Tongue (tissue), 2 donors: ENCODE data around the gene NECAB2. TPM values are rescaled to one million over a fixed set of nuclear protein-coding genes. Genes with fewer than 3 reads are reported as not detected.
A peak's percentile ranks its signal among the peaks of the same experiment; 100 is the strongest.

Source experiments
- DNase-seq: peaks from one replicate; pipeline ENCODE4 v3.0.0-alpha.2; 2015
- total RNA-seq: library from RNA; depleted of rRNA; stranded (reverse); fragments of >200 nt; gene quantifications from one replicate; pipeline ENCODE4 v1.2.3, GENCODE V29; 2014

NECAB2 gene
- total RNA-seq, 1 donor from 2014 or later, result not detected

DNA sequence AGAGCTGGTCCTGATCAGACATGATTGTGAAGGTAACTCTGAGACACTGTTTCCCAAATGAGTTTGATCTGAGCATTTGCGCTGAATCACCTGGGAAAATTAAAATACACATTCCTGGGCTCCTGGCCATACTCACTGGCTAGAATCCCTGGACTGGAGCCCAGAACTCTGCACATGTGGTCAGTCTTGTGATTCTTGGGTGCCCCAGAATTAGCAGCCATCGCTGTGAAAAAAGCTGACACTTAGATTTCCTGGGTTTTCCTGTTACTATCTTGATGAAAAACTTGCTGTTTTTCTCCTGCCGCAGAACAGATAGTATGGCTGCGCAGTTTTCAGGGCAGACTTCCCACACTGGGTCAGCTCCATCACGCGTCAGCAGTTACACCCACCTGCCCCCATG is 24.6 kb downstream of the NECAB2 start:
- DNase-seq, result peak; percentile 49

DNA sequence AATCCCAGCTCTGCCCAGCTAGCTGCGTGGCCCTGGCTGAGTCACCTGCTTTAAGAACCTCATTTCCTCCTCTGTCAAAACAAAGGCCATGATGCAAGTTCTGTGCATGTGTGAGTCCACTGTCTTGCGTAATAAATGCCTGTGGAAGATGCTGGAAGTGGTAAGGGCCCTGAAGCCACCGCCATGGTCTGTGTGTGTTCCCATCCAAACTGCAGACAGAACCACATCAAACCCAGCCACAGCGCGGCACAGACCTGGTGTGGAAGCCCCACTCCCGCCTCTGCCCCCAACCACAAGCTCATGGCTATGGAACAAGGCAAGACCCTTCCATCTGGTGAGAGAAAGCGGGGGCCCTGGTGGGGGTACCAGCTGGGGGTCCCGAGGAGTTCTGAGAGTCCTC is 26.0 kb downstream of the NECAB2 start:
- no peak for DNase-seq

DNA sequence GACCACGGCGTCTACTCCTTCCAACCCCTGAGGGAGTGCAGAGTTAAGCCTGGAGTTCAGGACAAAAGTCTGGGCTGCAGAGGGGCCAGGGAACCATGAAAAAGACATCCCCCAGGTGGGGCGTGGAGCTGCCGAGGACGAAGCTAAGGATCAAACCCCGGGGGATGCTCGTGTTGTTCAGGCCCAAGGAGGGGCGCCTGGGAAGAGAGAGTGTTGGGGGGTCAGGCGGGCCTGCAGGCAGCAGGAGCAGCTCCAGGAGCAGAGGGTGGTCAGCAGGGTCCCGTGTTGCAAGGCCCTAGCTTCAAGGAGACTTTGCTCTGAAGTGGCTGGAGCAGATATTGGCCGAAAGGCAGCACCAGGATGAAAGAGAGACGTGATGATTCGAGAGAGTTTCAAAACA is 26.7 kb downstream of the NECAB2 start:
- DNase-seq, result no peak

DNA sequence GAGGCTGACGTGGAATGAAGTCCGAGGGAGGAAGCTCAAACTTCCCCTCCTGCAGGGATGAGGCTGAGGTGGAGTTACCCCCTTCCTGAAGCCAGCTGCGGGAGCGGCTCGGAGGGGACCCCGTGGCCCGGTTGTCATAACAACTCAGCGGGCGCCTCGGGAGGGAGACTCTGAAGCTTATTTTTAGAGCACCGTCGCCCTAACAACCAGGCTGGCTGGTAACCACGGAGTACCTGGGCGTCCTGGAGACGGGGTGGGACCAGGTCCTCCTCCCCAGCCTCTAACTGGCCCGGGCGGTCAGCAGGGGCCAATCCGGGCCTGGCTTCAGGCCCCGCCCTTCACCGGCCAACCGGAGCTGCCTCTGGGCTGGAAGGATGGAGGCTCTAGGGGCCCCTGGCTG is 27.7 kb downstream of the NECAB2 start:
- DNase-seq, result peak; percentile 61

DNA sequence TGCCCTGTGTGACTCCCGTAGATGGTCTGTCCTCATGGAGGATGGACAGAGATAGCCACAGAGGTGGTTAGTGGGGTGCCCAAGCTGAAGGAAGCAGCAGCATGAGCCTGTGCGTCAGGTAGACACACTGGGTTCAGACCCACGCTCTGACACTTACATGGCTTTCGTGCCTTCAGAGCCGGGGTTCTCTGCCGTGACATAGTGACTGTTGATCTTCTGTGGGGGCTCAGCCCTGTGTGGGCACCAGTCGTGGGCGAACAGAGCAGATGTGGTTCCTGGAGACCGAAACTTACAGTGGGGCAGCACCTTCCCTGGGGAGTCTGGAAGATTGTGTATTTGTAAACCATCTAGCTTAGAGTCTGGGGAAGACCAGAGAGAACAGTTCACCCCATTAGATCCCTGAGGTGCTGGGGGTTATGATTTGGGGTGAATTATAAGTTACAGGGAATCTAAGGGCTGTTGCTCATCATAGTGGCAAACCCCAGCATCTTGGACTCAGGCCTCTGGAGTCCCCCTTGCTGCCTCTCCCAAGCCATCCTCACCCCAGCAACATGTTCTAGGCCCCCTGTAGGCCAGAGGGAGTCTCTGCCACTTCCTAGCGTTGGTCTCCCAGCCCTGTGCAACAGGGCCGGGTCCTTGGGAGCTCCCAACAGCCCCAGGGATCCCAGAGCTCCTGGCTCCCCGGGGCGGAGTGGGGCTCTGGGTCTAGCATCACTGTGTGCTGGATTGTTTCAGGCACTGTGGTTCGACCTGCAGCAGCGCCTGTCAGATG is 28.6 kb downstream of the NECAB2 start:
- DNase-seq, result no peak

DNA sequence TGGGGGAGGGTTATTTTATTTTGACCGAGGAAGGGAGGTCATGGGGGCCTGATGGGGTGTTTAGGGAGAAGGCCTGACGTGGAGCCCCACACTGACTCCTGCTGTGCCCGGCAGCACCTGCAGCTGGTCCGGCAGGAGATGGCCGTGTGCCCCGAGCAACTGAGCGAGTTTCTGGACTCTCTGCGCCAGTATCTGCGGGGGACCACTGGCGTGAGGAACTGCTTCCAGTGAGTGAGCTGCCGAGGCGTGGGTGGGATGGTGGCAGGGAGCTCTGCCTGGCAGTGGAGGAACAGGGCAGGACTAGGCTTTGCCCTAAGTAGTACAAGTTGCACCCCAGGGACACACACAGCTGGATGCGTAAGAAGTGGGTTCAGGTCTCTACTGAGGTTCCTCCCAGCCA is 30.0 kb downstream of the NECAB2 start:
- DNase-seq, result no peak

DNA sequence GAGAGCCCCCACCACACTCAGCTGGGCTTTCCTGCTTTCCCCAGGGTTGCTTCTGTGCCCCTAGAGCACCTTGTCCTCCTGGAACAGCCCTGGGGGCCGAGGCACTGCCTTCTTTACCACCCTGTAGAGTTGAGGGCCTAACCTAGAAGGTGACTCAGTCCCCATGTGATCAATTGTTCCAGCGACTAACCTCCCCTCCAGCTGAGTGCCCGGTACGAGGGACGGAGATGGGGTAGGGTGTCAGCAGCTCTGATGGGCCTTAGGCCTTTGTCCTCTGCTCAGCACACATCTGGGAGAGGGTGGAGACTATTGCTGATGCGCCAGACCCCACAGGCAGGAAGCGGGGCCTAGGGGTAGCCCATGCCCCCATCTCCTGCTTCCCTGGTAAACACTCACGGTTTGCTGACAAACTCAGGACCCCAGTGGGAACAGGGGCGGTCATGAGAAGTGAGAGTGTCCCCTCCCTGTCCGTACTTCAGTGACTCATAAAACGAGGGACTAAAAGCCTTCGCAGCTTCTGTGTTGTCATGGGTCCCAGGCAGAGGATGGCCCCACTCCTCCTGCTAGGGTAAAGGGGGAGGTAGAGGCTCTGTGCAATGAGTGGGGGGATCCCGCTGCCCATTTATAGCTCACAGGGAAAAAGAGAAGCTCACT is 33.1 kb downstream of the NECAB2 start:
- DNase-seq, result no peak

DNA sequence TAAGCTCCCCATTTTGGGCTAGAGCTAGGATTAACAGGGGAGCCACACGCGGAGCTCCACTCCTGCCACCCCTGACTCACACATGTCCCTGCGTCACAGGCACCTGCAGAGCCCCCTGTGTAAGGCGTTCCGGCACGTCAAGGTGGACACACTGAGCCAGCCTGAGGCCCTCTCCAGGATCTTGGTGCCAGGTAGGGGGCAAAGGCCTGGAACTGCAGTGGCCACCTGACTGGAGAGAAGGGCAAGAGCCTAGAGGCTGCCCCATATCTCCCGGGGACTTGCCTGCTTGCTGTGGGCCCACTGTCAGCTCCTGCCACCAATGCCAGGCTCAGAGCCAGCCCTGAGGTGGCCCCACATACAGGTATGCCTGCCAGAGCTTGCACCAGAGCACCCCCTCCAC is 33.7 kb downstream of the NECAB2 start:
- no peak for DNase-seq

DNA sequence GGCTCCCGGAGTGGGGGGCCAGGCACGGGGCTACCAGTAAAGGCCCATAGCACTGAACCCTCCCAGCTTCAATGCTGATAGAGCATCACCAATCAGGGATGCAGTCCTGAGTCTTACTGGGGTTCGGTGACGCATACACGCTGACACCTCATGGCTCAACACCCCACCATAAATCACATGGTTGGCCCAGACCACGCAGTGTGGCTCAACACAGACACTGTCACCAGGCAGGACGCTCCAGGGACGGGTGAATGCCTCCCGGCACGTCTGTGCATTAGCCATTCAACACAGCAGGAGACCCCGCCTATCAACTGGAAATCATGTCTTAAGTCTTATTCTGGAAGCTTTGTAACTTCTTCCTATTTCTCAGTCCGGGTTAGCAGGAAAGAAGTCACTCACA is 35.0 kb downstream of the NECAB2 start:
- no peak for DNase-seq

DNA sequence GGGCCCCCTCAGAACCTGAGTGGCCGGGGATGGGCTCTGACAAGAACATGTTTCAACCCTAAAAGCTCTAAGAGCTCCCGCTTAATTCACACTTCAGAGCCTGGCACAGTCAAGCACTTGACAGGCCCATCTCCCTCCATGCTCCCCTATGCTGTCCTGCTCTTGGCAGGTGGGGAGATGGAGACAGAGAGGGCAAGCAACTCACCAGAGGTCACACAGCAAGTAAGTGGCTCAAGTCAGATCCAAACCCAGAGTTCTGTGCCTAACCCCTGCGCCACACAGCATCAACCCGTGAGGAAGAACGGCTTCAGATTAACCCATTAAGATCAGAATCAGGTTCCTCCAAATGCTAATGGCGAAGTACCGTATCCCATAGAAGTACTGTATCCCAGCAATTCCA is 36.4 kb downstream of the NECAB2 start:
- DNase-seq, result no peak

DNA sequence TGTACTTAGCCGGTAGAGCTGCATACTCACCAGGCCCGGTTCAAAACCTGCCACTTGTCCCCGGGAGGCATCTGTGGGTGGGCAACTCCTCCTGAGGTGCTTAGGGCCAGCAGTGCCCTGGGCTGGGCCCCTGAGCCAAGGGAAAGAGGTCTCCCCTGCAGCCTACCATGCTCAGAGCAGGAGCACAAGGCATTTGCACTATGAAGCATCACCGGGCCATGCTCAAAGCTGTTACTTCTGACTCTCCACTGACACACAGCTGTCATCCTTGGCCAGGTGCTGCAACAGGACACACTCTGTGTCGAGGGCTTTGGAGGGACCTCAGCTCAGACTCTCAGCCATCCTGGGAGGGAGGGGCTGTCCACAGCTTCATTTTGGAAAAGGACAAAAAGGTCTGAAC is 37.3 kb downstream of the NECAB2 start:
- no peak for DNase-seq

DNA sequence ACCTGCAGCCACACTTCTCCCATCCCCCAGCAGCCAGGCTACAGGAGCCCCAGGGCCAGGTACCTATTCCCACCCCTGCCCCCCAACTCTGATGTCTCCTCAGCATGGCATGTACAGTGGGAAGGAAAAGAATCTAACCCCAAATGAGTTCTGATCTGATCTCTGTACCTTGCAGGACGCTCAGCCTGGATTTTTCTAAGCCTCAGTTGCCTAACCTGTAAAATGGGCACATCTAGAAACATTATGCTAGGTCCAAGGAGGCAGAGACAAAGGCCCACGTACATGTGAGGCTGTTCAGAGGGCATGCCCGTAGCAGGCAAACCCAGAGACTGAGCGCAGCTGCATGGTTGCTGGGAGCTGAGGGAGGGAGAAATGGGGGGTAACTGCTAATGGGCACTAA is 39.5 kb downstream of the NECAB2 start:
- peak; percentile 71 for DNase-seq

DNA sequence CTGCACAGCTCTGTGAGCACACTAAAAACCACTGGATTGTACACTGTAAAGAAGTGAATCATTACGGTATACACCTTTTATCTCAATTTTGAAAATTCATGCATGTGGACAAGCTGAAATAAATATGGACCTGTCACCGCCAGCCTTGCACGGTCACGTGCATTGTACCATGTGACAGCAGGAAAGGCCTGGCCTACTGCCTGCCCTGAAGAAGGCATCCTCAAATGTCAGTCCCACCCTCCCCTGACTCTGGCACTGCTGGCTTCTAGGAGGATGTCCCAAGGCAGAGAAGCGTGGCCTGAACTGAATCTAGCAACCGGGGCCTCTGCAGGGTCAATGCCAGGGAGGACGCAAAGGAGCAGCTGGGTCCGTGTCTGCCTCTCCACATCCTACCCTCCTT is 39.9 kb downstream of the NECAB2 start:
- peak; percentile 84 for DNase-seq

DNA sequence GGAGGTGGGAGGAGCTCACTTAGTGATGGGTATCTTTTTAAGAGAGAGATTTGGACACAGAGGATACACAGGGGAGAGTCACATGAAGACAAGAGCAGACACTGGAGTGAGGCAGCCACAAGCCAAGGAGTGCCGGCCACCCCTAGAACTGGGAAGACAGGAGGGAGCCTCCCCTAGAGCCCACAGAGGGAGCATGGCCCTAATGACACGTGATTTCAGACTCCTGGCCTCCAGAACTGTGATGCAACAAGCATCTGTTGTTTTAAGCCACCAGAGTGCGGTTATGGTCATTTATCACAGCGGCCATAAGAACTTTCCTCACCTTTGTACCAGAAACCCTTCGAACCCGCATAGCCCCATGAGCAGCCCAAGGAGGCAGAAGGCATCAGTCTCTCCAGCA is 41.2 kb downstream of the NECAB2 start:
- DNase-seq, result no peak

DNA sequence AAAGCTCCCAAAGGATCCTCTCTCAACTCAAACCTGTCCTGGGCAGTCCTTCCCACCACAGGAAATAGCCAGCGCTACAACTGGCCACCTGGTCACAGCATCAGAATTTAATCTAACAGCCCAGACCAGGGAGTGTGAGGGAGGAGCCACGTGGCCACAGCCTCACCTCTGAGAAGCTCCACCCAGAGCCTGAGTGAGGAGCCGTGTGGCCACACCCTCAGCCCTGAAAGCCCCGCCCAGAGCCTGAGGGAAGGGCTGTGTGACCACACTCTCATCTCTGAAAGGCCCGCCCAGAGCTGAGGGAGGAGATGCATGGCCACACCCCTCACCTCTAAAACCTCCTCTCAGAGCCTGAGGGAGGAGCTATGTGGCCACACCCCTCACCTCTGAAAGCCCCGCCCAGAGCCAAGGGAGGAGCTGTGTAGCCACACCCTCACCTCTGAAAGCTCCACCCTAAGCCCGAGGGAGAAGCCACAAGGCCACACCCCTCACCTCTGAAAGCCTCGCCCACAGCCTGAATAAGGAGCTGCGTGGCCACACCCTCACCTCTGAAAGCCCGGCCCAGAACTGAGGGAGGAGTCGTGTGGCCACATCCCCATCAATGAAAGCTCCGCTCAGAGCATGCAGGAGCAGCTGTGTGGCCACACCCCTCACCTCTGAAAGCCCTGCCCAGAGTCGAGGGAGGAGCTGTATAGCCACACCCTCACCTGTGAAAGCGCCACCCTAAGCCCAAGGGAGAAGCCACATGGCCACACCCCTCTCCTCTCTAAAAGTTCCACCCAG is 45.9 kb downstream of the NECAB2 start:
- DNase-seq, result no peak

DNA sequence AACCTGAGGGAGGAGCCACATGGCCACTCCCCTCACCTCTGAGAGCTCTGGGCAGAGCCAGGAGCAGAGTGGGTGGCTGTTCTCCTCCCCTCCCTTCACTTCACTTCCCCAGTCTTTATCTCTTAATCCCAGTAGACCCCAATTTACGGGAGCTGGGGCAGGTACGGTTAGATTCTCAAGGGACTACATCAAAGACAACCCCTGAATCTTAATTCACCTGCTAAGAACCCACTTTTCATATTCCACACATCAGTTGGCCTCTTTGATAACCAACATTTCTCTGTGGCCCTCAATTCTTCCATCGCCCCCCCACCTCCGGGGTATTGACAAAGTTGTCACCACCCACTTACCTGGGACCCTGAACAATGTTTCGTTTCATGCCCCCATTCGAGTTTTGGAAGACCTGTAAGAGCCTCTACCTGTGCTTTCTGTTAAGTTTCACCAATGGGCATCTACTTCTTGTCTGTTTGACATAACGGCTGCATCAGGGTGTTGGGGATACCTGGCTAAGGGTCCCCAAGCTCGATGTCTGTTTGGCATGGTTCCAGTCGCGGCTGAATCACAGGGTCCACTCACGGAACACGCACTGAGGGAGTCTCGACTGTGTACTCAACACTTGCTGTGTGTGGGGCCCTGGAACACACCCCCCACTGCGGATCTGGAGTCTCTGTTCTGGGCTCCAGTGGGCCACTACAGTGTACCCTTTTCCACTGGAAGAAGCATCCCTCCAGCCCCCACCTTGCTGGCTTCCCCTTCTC is 46.7 kb downstream of the NECAB2 start:
- no peak for DNase-seq

DNA sequence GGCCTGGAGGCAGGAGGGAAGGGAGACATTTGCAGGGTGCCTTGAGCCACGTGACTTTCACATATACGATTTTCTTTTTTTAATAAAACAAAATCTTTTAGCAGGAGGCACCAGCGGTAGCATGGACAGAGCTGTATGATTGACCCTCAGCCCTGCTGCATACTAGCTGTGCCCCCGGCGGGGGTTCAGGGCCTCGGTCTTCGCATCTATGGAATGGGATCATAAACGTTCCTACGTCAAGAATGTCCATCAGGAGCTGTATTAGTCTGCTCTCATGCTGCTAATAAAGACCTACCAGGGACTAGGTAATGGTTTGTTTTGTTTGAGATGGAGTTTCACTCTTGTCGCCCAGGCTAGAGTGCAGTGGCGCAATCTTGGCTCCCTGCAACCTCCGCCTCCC is 47.4 kb downstream of the NECAB2 start:
- no peak for DNase-seq

DNA sequence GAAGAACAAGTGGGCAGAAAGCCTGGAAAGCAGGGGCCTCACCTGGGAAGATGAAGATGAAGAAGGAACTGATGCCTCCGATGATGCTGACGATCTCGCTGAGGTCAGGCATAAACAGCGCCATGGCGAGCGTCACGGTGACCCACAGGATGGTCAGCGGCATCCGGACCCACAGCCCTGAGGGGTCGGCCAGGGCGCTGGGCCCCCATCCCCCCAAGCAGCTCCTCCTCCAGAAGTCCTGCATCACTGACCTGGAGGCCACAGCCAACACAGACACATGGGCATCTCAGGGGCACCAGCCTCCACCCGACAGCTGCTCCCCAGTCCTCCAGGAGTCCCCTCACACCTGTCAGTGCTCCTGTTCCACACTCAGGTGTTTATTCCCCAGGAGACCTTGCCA is 48.4 kb downstream of the NECAB2 start:
- DNase-seq, result no peak

DNA sequence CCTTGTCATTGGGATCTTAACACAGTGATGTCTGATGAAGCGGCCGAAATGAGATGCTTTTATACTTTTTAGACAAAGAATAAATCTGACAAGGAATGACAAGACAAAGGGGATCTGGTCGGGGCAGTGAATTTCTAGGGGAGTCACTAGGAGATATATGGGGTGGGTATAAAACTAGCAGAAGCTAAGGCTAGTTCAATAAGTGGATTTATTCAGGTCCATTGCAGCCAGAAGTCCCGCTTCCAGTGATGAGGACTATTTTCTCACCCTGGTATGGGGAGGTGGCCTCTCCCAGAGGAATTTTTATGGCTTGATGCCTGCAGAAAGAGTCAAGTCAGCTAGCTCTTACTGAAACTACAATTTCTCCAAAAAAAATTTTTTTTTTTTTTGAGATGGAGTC is 50.7 kb downstream of the NECAB2 start:
- no peak for DNase-seq

DNA sequence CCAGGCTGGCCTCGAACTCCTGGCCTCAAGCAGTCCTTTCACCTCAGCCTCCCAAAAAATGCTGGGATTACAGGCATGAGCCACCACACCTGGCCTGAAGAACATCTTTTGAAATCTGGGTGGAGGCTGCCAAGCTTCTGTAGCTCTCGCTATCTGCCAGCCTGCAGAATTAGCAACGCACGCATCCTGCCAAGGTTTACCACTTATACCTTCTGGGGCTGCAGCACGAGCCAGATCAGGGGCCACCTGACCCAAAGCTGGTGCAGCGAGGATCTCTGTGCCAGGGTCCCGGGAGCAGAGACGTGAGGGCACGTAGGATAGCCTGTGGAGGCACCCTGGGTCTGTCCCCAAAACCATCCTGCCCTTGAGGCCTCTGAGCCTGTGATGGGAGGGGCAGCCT is 52.3 kb downstream of the NECAB2 start:
- DNase-seq, result no peak

DNA sequence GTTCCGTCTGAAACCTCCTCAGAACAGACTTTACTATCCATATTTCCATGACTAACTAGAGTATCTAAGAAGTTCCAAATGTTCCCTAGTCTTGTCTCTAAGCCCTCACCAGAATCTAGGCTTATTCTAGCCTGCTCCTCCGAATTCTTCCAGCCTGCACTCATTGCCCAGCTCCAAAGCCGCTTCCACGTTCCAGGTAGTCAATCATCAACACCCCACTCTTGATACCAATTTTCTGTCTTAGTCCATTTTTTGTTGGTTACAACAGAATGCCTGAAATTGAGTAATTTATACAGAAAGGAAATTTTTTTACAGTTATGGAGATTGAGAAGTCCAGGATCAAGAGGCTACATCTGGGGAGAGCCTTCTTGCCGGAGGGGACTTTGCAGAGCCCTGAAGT is 53.4 kb downstream of the NECAB2 start:
- no peak for DNase-seq

DNA sequence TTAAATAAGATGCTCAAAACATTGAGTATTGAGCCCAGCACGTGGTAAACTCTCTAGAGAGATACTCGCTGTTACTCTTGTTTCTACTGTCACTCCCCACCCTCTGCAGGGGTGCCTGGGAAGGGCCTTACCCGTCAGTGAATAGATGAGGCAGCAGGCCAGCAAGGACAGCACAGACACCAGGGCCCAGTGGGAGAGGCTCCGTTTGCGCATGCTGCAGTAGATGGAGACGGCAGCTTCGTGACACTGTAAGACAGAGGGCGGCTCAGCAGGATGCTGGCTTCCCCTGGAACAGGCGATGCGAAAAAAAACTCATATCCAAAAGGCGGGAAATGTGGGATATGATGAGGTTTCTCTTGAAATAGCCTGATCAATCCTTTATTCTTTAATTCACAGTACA is 54.6 kb downstream of the NECAB2 start:
- DNase-seq, result no peak

DNA sequence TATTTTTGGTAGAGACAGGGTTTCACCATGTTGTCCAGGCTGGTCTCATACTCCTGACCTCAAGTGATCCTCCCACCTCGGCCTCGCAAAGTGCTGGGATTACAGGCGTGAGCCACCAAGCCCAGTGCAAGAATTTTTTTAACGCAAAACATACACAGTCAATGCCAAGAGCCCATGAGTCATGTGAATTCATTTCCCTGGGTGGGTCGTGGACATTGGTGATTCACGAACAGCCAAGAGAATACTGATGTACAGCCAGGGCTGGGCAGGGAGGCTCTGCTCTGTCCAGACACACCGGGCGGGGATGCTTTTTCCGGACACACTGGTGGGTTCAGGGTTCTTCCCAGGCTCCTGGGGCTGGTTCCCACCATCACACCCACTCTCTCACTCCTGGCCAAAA is 56.8 kb downstream of the NECAB2 start:
- no peak for DNase-seq
